Measurements from ENCODE around the gene HMCN2.
"Not testable (repeated sequence)": the region's sequence is repeated elsewhere in the genome, so short reads cannot be mapped to it uniquely, and the experiment has no call there.

Gene HMCN2

GRCh38 chr9:130240410-130241197 is 25.0 kb upstream of the HMCN2 start:
- DNase-seq (ENCODE audit: low read depth in 2 of 2), result no peak

GRCh38 chr9:130241198-130241535 is 24.4 kb upstream of the HMCN2 start:
- no peak for DNase-seq (ENCODE audit: low read depth in 2 of 2)

- DNase-seq (ENCODE audit: low read depth in 2 of 2), result no peak
Observed at GRCh38 chr9:130242270-130243014, 23.1 kb upstream of the HMCN2 start.

GRCh38 chr9:130243015-130243881 is 22.3 kb upstream of the HMCN2 start:
- peak; percentile 77 to 87 for DNase-seq (ENCODE audit: low read depth in 2 of 2)

GRCh38 chr9:130243882-130244170 is 21.7 kb upstream of the HMCN2 start:
- no peak for DNase-seq (ENCODE audit: low read depth in 2 of 2)

- DNase-seq (ENCODE audit: low read depth in 2 of 2), result no peak
Observed at GRCh38 chr9:130244548-130245165, 20.9 kb upstream of the HMCN2 start.

- DNase-seq (ENCODE audit: low read depth in 2 of 2), result no peak
Observed at GRCh38 chr9:130245474-130245873, 20.1 kb upstream of the HMCN2 start.

- no peak for DNase-seq (ENCODE audit: low read depth in 2 of 2)
Observed at GRCh38 chr9:130246126-130246525, 19.4 kb upstream of the HMCN2 start.

GRCh38 chr9:130254747-130255630 is 10.6 kb upstream of the HMCN2 start:
- DNase-seq (ENCODE audit: low read depth in 2 of 2), result no peak

GRCh38 chr9:130255631-130256134 is 9.9 kb upstream of the HMCN2 start:
- no peak for DNase-seq (ENCODE audit: low read depth in 2 of 2)

- DNase-seq (ENCODE audit: low read depth in 2 of 2), result no peak
Observed at GRCh38 chr9:130256644-130257043, 8.9 kb upstream of the HMCN2 start.

- DNase-seq (ENCODE audit: low read depth in 2 of 2), result not testable (repeated sequence)
Observed at GRCh38 chr9:130258137-130258536, 7.4 kb upstream of the HMCN2 start.

- DNase-seq (ENCODE audit: low read depth in 2 of 2), result no peak
Observed at GRCh38 chr9:130259044-130259443, 6.5 kb upstream of the HMCN2 start.

GRCh38 chr9:130260816-130261765 is 4.5 kb upstream of the HMCN2 start:
- no peak for DNase-seq (ENCODE audit: low read depth in 2 of 2)

GRCh38 chr9:130262061-130262745 is 3.4 kb upstream of the HMCN2 start:
- no peak for DNase-seq (ENCODE audit: low read depth in 2 of 2)

GRCh38 chr9:130262771-130263170 is 2.8 kb upstream of the HMCN2 start:
- DNase-seq (ENCODE audit: low read depth in 2 of 2), result no peak

- DNase-seq (ENCODE audit: low read depth in 2 of 2), result no peak
Observed at GRCh38 chr9:130263601-130264413, 1.8 kb upstream of the HMCN2 start.

All from stimulated activated CD4-positive, alpha-beta T cell treated with anti-CD3 and anti-CD28 coated beads, Interleukin-4, amount 100 ng/mL, for 48 hours (primary cell).